Measurements from ENCODE around the gene C4orf50.

DNA sequence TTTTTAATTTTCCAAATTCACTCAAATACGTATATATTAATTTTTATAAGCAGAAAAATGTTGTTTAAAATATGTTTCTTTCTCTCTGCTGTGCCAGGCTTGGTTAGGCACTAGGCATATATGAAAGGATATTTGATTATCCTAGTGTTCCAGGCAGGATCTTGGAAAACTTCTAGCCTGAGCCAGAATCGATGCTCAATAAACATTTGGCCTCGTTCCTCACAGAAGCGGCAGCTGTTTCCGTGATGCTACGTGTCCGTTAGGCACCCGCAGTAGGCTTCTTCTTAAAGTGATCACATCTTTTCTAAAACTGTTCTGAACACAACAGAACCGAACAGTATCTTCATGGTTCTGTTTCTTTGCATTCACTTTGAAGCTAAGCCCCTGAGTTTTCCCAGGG lies 75.3 kb downstream of the C4orf50 start:
- TF ChIP-seq, protein P1, sequence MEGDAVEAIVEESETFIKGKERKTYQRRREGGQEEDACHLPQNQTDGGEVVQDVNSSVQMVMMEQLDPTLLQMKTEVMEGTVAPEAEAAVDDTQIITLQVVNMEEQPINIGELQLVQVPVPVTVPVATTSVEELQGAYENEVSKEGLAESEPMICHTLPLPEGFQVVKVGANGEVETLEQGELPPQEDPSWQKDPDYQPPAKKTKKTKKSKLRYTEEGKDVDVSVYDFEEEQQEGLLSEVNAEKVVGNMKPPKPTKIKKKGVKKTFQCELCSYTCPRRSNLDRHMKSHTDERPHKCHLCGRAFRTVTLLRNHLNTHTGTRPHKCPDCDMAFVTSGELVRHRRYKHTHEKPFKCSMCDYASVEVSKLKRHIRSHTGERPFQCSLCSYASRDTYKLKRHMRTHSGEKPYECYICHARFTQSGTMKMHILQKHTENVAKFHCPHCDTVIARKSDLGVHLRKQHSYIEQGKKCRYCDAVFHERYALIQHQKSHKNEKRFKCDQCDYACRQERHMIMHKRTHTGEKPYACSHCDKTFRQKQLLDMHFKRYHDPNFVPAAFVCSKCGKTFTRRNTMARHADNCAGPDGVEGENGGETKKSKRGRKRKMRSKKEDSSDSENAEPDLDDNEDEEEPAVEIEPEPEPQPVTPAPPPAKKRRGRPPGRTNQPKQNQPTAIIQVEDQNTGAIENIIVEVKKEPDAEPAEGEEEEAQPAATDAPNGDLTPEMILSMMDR (IDR thresholded peaks at IDR 0.05; ENCODE audit: low read length) = no peak
- no peak for TF ChIP-seq EZH2 (IDR thresholded peaks at IDR 0.05; ENCODE audit: borderline replicate concordance, low read length)

Data from OCI-LY1 (cell line).